H9 (cell line): ENCODE data around the gene SMTN. TPM values are rescaled to one million over a fixed set of nuclear protein-coding genes. Genes with fewer than 3 reads are reported as not detected.

ENCODE experiments used
- DNase-seq: peaks from one replicate; pipeline ENCODE4 v3.0.0-alpha.2; 2017
- H2AFZ ChIP-seq: one replicate; pipeline ENCODE4 v1.6.1; 2013; ENCODE audit warnings: mild to moderate bottlenecking, low read length, control low read depth, moderate library complexity
- H2AK5ac ChIP-seq: 2 replicates; pipeline ENCODE4 v1.6.1; 2013; ENCODE audit warnings: low read length, control low read depth, mixed read lengths; ENCODE audit not compliant: insufficient read length
- H2BK120ac ChIP-seq: one replicate; pipeline ENCODE4 v1.6.1; 2013; ENCODE audit warnings: low read depth, mild to moderate bottlenecking, low read length, control low read depth, inconsistent platforms; ENCODE audit not compliant: poor library complexity, severe bottlenecking
- H2BK12ac ChIP-seq: 2 replicates; pipeline ENCODE4 v1.6.1; 2013; ENCODE audit warnings: low read length, control low read depth, mixed read lengths, low read depth; ENCODE audit not compliant: insufficient read length
- H2BK15ac ChIP-seq: 2 replicates; pipeline ENCODE4 v1.6.1; 2013; ENCODE audit warnings: low read depth, low read length, control low read depth
- H2BK20ac ChIP-seq: one replicate; pipeline ENCODE4 v1.6.1; 2013; ENCODE audit warnings: low read depth, mild to moderate bottlenecking, low read length, control low read depth, inconsistent platforms; ENCODE audit not compliant: poor library complexity, severe bottlenecking
- H2BK5ac ChIP-seq: 2 replicates; pipeline ENCODE4 v1.6.1; 2013; ENCODE audit warnings: low read length, control low read depth, mixed read lengths; ENCODE audit not compliant: insufficient read length
- H3K14ac ChIP-seq: 2 replicates; pipeline ENCODE4 v1.6.1; 2013; ENCODE audit warnings: low read length, control low read depth; ENCODE audit not compliant: insufficient read depth
- H3K18ac ChIP-seq: 2 replicates; pipeline ENCODE4 v1.6.1; 2013; ENCODE audit warnings: low read depth, mild to moderate bottlenecking, mixed read lengths, low read length, control low read depth; ENCODE audit not compliant: insufficient read length
- H3K23ac ChIP-seq: 2 replicates; pipeline ENCODE4 v1.6.1; 2013; ENCODE audit warnings: low read length, control low read depth, mixed read lengths, low read depth; ENCODE audit not compliant: insufficient read length
- H3K23me2 ChIP-seq: 2 replicates; pipeline ENCODE4 v1.6.1; 2013; ENCODE audit warnings: low read depth, mild to moderate bottlenecking, mixed read lengths, low read length, control low read depth; ENCODE audit not compliant: insufficient read length, poor library complexity, severe bottlenecking
- H3K27ac ChIP-seq: 2 replicates; pipeline ENCODE4 v1.5.1; 2013; ENCODE audit warnings: low read length, control low read depth, mixed read lengths, low read depth; ENCODE audit not compliant: insufficient read length
- H3K27me3 ChIP-seq: 2 replicates; pipeline ENCODE4 v1.6.1; 2013; ENCODE audit warnings: low read length, control low read depth, inconsistent platforms; ENCODE audit not compliant: insufficient read depth
- H3K4ac ChIP-seq: 2 replicates; pipeline ENCODE4 v1.6.1; 2013; ENCODE audit warnings: low read depth, mild to moderate bottlenecking, control low read depth, inconsistent platforms, low read length, moderate library complexity
- H3K4me1 ChIP-seq: 2 replicates; pipeline ENCODE4 v1.6.1; 2013; ENCODE audit warnings: low read length, control low read depth, inconsistent platforms; ENCODE audit not compliant: insufficient read depth
- H3K4me2 ChIP-seq: 2 replicates; pipeline ENCODE4 v1.6.1; 2013; ENCODE audit warnings: low read length, control low read depth, mixed read lengths; ENCODE audit not compliant: insufficient read length, insufficient read depth
- H3K56ac ChIP-seq: 2 replicates; pipeline ENCODE4 v1.6.1; 2013; ENCODE audit warnings: low read depth, mild to moderate bottlenecking, mixed read lengths, low read length, control low read depth; ENCODE audit not compliant: insufficient read length
- H3K79me1 ChIP-seq: 2 replicates; pipeline ENCODE4 v1.6.1; 2013; ENCODE audit warnings: low read depth, mild to moderate bottlenecking, moderate library complexity, low read length, control low read depth, inconsistent platforms; ENCODE audit not compliant: insufficient read depth, poor library complexity, severe bottlenecking
- H3K79me2 ChIP-seq: 2 replicates; pipeline ENCODE4 v1.6.1; 2013; ENCODE audit warnings: low read length, control low read depth, inconsistent platforms; ENCODE audit not compliant: insufficient read depth
- H3K9ac ChIP-seq: 2 replicates; pipeline ENCODE4 v1.6.1; 2013; ENCODE audit warnings: low read length, control low read depth, mixed read lengths; ENCODE audit not compliant: insufficient read length; ENCODE audit errors: extremely low read depth
- H3K9me3 ChIP-seq: one replicate; pipeline ENCODE4 v1.6.1; 2013; ENCODE audit warnings: low read depth, low read length, inconsistent platforms; ENCODE audit not compliant: control insufficient read depth
- H3T11ph ChIP-seq: one replicate; pipeline ENCODE4 v1.6.1; 2013; ENCODE audit warnings: mild to moderate bottlenecking, low read length, control low read depth, inconsistent platforms
- H4K20me1 ChIP-seq: one replicate; pipeline ENCODE4 v1.6.1; 2013; ENCODE audit not compliant: control insufficient read depth, insufficient read length, insufficient read depth
- H4K5ac ChIP-seq: 2 replicates; pipeline ENCODE4 v1.6.1; 2013; ENCODE audit warnings: low read depth, mild to moderate bottlenecking, mixed read lengths, low read length, control low read depth; ENCODE audit not compliant: insufficient read length
- H4K8ac ChIP-seq: replicated peaks from 2 replicates; pipeline ENCODE4 v1.6.1; 2013; ENCODE audit warnings: low read length, control low read depth, mixed read lengths, low read depth; ENCODE audit not compliant: insufficient read length
- H4K91ac ChIP-seq: 2 replicates; pipeline ENCODE4 v1.6.1; 2013; ENCODE audit warnings: low read depth, mild to moderate bottlenecking, moderate library complexity, mixed read lengths, low read length, control low read depth; ENCODE audit not compliant: insufficient read length
- H3K27ac Mint-ChIP-seq, 3 experiments: 2 replicates in 2 of 3; 3 replicates in 1 of 3; pipeline ENCODE4 v1.8.0; 2020 to 2021; ENCODE audit warnings: mixed read lengths in 3 of 3, mild to moderate bottlenecking in 1 of 3, moderate library complexity in 1 of 3
- H3K27me3 Mint-ChIP-seq: 2 replicates; pipeline ENCODE4 v1.8.0; 2021; ENCODE audit warnings: low read depth, mild to moderate bottlenecking, moderate library complexity, mixed read lengths
- H3K36me3 Mint-ChIP-seq, 3 experiments: 2 replicates in 2 of 3; 3 replicates in 1 of 3; pipeline ENCODE4 v1.8.0; 2020 to 2021; ENCODE audit warnings: low read depth in 3 of 3, mixed read lengths in 3 of 3; ENCODE audit not compliant: insufficient read depth in 1 of 3
- H3K4me1 Mint-ChIP-seq, 2 experiments: 2 replicates each; pipeline ENCODE4 v1.8.0; 2020; ENCODE audit warnings: mixed read lengths in 2 of 2
- H3K4me3 Mint-ChIP-seq, 2 experiments: 2 replicates in 1 of 2; 3 replicates in 1 of 2; pipeline ENCODE4 v1.8.0; 2020 to 2021; ENCODE audit warnings: mild to moderate bottlenecking in 2 of 2, mixed read lengths in 2 of 2, moderate library complexity in 1 of 2
- H3K9me3 Mint-ChIP-seq, 2 experiments: 2 replicates in 1 of 2; 3 replicates in 1 of 2; pipeline ENCODE4 v1.8.0; 2020; ENCODE audit warnings: mild to moderate bottlenecking in 2 of 2, mixed read lengths in 2 of 2, moderate library complexity in 1 of 2
- WGBS: extraction: QIAGEN DNeasy Blood & Tissue Kit; methylation state at CpG from one replicate; pipeline ENCODE4 v1.1.7; 2013; ENCODE audit warnings: missing lambda C conversion rate, low lambda C conversion rate, mixed read lengths; ENCODE audit not compliant: insufficient read length; ENCODE audit errors: extremely low coverage; 5-methylcytosine and 5-hydroxymethylcytosine counted together
- total RNA-seq: library from RNA; stranded (reverse); gene quantifications from 2 replicates; pipeline ENCODE4 v1.2.1, GENCODE V29; 2021
- TF ChIP-seq, protein P1 (sequence below): fragments of 200-600 bp; sonication (generic); conservative IDR thresholded peaks from 3 replicates; pipeline ENCODE4 v1.8.0; 2021; ENCODE audit warnings: antibody characterized with exemption, mild to moderate bottlenecking

The SMTN gene
- total RNA-seq, 1 experiment from 2014 or later: 23.4 TPM

DNA sequence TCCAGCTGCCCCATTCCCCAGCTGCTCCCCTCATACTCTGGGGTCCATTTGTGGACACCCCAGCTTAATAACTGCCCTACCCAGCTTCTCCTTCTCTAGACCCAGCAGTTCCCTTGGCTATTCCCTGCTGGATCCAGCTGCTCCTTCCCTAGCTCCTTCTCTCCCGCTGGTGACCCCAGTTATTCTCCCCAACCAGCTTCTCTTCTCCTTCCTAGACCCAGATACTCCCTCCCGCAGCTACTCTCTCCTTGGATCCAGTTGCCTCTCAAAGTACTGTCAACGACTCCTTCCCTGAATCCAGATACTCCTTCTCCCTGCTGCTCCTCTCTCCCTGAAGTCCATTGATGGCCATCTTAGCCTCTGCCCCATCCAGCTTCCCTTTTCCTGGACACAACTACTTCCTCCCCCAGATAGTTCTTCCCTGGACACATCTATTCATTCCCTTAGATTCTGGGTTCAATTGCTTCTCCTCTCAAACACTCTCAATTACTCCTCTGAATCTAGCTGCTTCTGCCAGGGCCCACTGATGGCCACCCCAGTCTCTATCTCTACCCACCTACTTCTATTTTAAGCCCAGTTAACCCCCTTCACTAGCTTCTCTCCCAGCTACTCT, 14.6 kb downstream of the SMTN start:
- no peak overlapping the region for H2BK12ac ChIP-seq
- H3K27me3 Mint-ChIP-seq: no peaks in the 10 kb centered on the region
- no peaks in the 10 kb centered on the region for H3K9me3 ChIP-seq
- no CpG with 5 or more reads among the region's 3 CpGs for WGBS
- H3K27me3 ChIP-seq: no peaks in the 10 kb centered on the region
- H3K56ac ChIP-seq: no peak overlapping the region
- H2BK5ac ChIP-seq: no peak overlapping the region
- no peak for DNase-seq
- H3K27ac ChIP-seq: no peak overlapping the region
- H4K91ac ChIP-seq: no peak overlapping the region
- H3K4me1 ChIP-seq: 0 out of 2 replicates have a peak, but pooled peaks cover 3% of the 10 kb centered on the region
- H4K8ac ChIP-seq: no peak overlapping the region
- TF ChIP-seq, protein P1, sequence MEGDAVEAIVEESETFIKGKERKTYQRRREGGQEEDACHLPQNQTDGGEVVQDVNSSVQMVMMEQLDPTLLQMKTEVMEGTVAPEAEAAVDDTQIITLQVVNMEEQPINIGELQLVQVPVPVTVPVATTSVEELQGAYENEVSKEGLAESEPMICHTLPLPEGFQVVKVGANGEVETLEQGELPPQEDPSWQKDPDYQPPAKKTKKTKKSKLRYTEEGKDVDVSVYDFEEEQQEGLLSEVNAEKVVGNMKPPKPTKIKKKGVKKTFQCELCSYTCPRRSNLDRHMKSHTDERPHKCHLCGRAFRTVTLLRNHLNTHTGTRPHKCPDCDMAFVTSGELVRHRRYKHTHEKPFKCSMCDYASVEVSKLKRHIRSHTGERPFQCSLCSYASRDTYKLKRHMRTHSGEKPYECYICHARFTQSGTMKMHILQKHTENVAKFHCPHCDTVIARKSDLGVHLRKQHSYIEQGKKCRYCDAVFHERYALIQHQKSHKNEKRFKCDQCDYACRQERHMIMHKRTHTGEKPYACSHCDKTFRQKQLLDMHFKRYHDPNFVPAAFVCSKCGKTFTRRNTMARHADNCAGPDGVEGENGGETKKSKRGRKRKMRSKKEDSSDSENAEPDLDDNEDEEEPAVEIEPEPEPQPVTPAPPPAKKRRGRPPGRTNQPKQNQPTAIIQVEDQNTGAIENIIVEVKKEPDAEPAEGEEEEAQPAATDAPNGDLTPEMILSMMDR: no peak
- H3K4me1 Mint-ChIP-seq: peaks cover 4 to 27% of the 10 kb centered on the region in 2 experiments
- H2AFZ ChIP-seq: no peak overlapping the region
- H3K4me2 ChIP-seq: no peak overlapping the region
- H3K79me2 ChIP-seq: no peaks in the 10 kb centered on the region
- H3K23me2 ChIP-seq: peaks cover 6% of the 10 kb centered on the region
- H2AK5ac ChIP-seq: no peak overlapping the region
- no peak overlapping the region for H3K9ac ChIP-seq
- no peak overlapping the region for H3T11ph ChIP-seq
- H3K4me3 Mint-ChIP-seq: no peak overlapping the region
- no peaks in the 10 kb centered on the region; a peak in 1 of 5 replicates for H3K9me3 Mint-ChIP-seq
- H4K5ac ChIP-seq: no peak overlapping the region
- H2BK15ac ChIP-seq: no peak overlapping the region
- peaks cover 3 to 10% (median 3%) of the 10 kb centered on the region in 3 experiments; a peak in 3 of 7 replicates for H3K36me3 Mint-ChIP-seq
- H3K23ac ChIP-seq: no peak overlapping the region
- no peak overlapping the region for H2BK20ac ChIP-seq
- H4K20me1 ChIP-seq: no peaks in the 10 kb centered on the region
- no peak overlapping the region for H3K4ac ChIP-seq
- no peak overlapping the region for H3K18ac ChIP-seq
- no peak overlapping the region for H3K14ac ChIP-seq
- H2BK120ac ChIP-seq: no peak overlapping the region
- no peaks in the 10 kb centered on the region for H3K79me1 ChIP-seq
- H3K27ac Mint-ChIP-seq: no peak overlapping the region
